Keratinocyte (primary cell): ENCODE data around the gene FKBP1A. TPM values are rescaled to one million over a fixed set of nuclear protein-coding genes. Genes with fewer than 3 reads are reported as not detected.

Experiments
- DNase-seq: peaks from one replicate; pipeline ENCODE4 v3.0.0-alpha.2; 2011; ENCODE audit warnings: low read depth, missing footprints, low spot score
- FAIRE-seq: peaks from 2 replicates; lab custom pipeline; 2011; peaks lifted over from hg19 to GRCh38; lab: Jason Lieb, UNC
- H2AFZ ChIP-seq: 2 replicates; pipeline ENCODE4 v1.6.0; 2012; ENCODE audit warnings: low read length, control low read depth, inconsistent platforms; ENCODE audit not compliant: control insufficient read depth
- H3K27ac ChIP-seq: 2 replicates; pipeline ENCODE4 v1.5.1; 2011; ENCODE audit warnings: low read length; ENCODE audit not compliant: control insufficient read depth, insufficient read depth
- H3K27me3 ChIP-seq: 3 replicates; pipeline ENCODE4 v1.6.0; 2011; ENCODE audit warnings: low read length; ENCODE audit not compliant: control insufficient read depth, insufficient read depth; ENCODE audit errors: extremely low read depth
- H3K36me3 ChIP-seq, 2 experiments: 2 replicates in 1 of 2; 3 replicates in 1 of 2; pipeline ENCODE4 v1.5.1; 2011; ENCODE audit warnings: low read length in 2 of 2, mild to moderate bottlenecking in 1 of 2; ENCODE audit not compliant: control insufficient read depth in 2 of 2, insufficient read depth in 2 of 2; ENCODE audit errors: extremely low read depth in 1 of 2
- H3K4me1 ChIP-seq: 3 replicates; pipeline ENCODE4 v1.5.1; 2011; ENCODE audit warnings: low read length; ENCODE audit not compliant: control insufficient read depth, insufficient read depth; ENCODE audit errors: extremely low read depth
- H3K4me2 ChIP-seq: 3 replicates; pipeline ENCODE4 v1.6.0; 2011; ENCODE audit warnings: low read depth, low read length; ENCODE audit not compliant: control insufficient read depth, insufficient read depth; ENCODE audit errors: extremely low read depth
- H3K4me3 ChIP-seq, 3 experiments: fragments of 200-600 bp in 1 of 3; sonication (generic) in 1 of 3; 2 replicates in 2 of 3; 3 replicates in 1 of 3; pipeline ENCODE4 v1.5.1; 2011 to 2016; ENCODE audit warnings: low read length in 3 of 3, mild to moderate bottlenecking in 3 of 3, control low read depth in 2 of 3, inconsistent platforms in 1 of 3, low read depth in 1 of 3, mixed read lengths in 1 of 3, mixed run types in 1 of 3, moderate library complexity in 1 of 3; ENCODE audit not compliant: control insufficient read depth in 2 of 3, insufficient read depth in 2 of 3; ENCODE audit errors: extremely low read depth in 1 of 3
- H3K79me2 ChIP-seq: 2 replicates; pipeline ENCODE4 v1.6.0; 2012; ENCODE audit warnings: low read length; ENCODE audit not compliant: control insufficient read depth, insufficient read depth
- H3K9ac ChIP-seq: 3 replicates; pipeline ENCODE4 v1.6.0; 2011; ENCODE audit warnings: low read length; ENCODE audit not compliant: control insufficient read depth, insufficient read depth; ENCODE audit errors: extremely low read depth
- H3K9me1 ChIP-seq: 3 replicates; pipeline ENCODE4 v1.6.0; 2011; ENCODE audit warnings: low read length; ENCODE audit not compliant: control insufficient read depth, insufficient read depth; ENCODE audit errors: extremely low read depth
- H3K9me3 ChIP-seq: 2 replicates; pipeline ENCODE4 v1.5.1; 2012; ENCODE audit warnings: low read depth, low read length; ENCODE audit not compliant: control insufficient read depth
- H4K20me1 ChIP-seq: 3 replicates; pipeline ENCODE4 v1.6.0; 2011; ENCODE audit warnings: low read length; ENCODE audit not compliant: control insufficient read depth, insufficient read depth; ENCODE audit errors: extremely low read depth
- EZH2 ChIP-seq: IDR thresholded peaks from one replicate; pipeline ENCODE4 v1.6.1; 2012; ENCODE audit warnings: inconsistent platforms, mild to moderate bottlenecking, low read length, moderate library complexity
- dilution Hi-C: fragments of 300-500 bp; cut with MboI; formaldehyde crosslinking; loops from one replicate; pipeline ENCODE4 v1.7.0; 2020; ENCODE audit warnings: low sequenced_read_pairs; ENCODE audit not compliant: extremely low pct_ligation_motif_present
- polyA plus RNA-seq, 5 experiments: library from polyadenylated mRNA; depleted of rRNA in 3 of 5; stranded (reverse) in 3 of 5; stranded (forward) in 1 of 5; unstranded in 1 of 5; fragments of >200 nt; gene quantifications; 1 replicate in 1 of 5; 2 replicates in 3 of 5; 3 replicates in 1 of 5; pipeline versions ENCODE4 v1.2.1 to v1.2.3, GENCODE V29; 2011 to 2012; ENCODE audit warnings: missing spikeins in 2 of 5, low read depth in 1 of 5, low replicate concordance in 1 of 5
- TF ChIP-seq, protein P1 (sequence below), 3 experiments: IDR thresholded peaks in 1 of 3; conservative IDR thresholded peaks in 1 of 3; optimal IDR thresholded peaks in 1 of 3; 2 replicates in 2 of 3; 3 replicates in 1 of 3; pipeline versions ENCODE3 to v1.5.1; 2011; ENCODE audit warnings: low read length in 3 of 3, mild to moderate bottlenecking in 3 of 3, moderate library complexity in 2 of 3, control low read depth in 1 of 3, inconsistent platforms in 1 of 3; ENCODE audit not compliant: insufficient read depth in 2 of 3; ENCODE audit errors: extremely low read depth in 1 of 3

Gene FKBP1A
- polyA plus RNA-seq, 1 donor (not counting 4 experiments of a cell fraction or from before 2014, with no cell fraction given): 1,010 TPM

GRCh38 chr20:1388253-1388652, 4.6 kb downstream of the FKBP1A start:
- Histone ChIP-seq H3K4me2 (no peak overlapping the region), H3K27ac (no peak overlapping the region), H3K36me3 (peaks cover 17 to 30% of the 10 kb centered on the region in 2 experiments), H2AFZ (no peak overlapping the region), H3K27me3 (no peaks in the 10 kb centered on the region), H3K79me2 (peaks cover 96% of the 10 kb centered on the region), H3K4me3 (no peak overlapping the region), H3K9ac (no peak overlapping the region), H3K9me3 (no peaks in the 10 kb centered on the region), H4K20me1 (peaks cover 70% of the 10 kb centered on the region), H3K4me1 (peaks cover 34% of the 10 kb centered on the region), H3K9me1 (peaks cover 15% of the 10 kb centered on the region)
- TF ChIP-seq, protein P1, sequence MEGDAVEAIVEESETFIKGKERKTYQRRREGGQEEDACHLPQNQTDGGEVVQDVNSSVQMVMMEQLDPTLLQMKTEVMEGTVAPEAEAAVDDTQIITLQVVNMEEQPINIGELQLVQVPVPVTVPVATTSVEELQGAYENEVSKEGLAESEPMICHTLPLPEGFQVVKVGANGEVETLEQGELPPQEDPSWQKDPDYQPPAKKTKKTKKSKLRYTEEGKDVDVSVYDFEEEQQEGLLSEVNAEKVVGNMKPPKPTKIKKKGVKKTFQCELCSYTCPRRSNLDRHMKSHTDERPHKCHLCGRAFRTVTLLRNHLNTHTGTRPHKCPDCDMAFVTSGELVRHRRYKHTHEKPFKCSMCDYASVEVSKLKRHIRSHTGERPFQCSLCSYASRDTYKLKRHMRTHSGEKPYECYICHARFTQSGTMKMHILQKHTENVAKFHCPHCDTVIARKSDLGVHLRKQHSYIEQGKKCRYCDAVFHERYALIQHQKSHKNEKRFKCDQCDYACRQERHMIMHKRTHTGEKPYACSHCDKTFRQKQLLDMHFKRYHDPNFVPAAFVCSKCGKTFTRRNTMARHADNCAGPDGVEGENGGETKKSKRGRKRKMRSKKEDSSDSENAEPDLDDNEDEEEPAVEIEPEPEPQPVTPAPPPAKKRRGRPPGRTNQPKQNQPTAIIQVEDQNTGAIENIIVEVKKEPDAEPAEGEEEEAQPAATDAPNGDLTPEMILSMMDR (optimal IDR thresholded peaks at IDR 0.05 in 1 of 3, IDR thresholded peaks at IDR 0.05 in 1 of 3, conservative IDR thresholded peaks at IDR 0.05 in 1 of 3; ENCODE audit: extremely low read depth in 1 of 3, insufficient read depth in 2 of 3, low read length in 3 of 3): no peak
- TF ChIP-seq EZH2: no peak
- dilution Hi-C loops: no loop called here
- DNase-seq (no peak), FAIRE-seq (no peak)

DNA sequence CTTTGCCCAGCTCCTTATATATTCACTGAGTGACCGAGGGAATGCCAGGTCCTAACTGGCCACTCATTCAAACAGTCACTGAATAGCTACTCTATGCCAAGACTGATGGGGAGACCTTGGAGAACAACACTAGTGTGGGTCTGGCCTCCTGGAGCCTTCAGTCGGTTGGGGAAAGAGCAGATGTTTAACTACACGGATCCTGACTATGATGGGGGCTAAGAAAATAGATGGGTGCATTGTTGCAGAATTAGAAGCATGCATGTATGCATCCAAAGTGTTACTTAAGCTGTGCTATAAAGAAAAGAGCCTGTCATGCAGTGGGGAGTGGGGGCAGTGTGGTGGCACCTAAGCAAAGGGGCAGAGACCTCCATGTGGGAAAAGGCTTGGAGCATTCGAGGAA, 6.5 kb downstream of the FKBP1A start:
- FAIRE-seq (no peak), DNase-seq (no peak)
- Histone ChIP-seq H3K27me3 (no peaks in the 10 kb centered on the region), H2AFZ (no peak overlapping the region), H3K4me2 (no peak overlapping the region), H3K79me2 (peaks cover 100% of the 10 kb centered on the region), H3K4me3 (no peak overlapping the region), H3K4me1 (peaks cover 38% of the 10 kb centered on the region), H3K36me3 (peaks cover 19 to 39% of the 10 kb centered on the region in 2 experiments), H3K9ac (no peak overlapping the region), H3K27ac (no peak overlapping the region), H3K9me3 (no peaks in the 10 kb centered on the region), H4K20me1 (peaks cover 85% of the 10 kb centered on the region), H3K9me1 (peaks cover 19% of the 10 kb centered on the region)
- no peak for TF ChIP-seq EZH2
- TF ChIP-seq, protein P1 (optimal IDR thresholded peaks at IDR 0.05 in 1 of 3, IDR thresholded peaks at IDR 0.05 in 1 of 3, conservative IDR thresholded peaks at IDR 0.05 in 1 of 3; ENCODE audit: extremely low read depth in 1 of 3, insufficient read depth in 2 of 3, low read length in 3 of 3): no peak
- dilution Hi-C loops: no loop called here
